TTC549 (cell line): ENCODE results near the gene SSBP3.
"Not testable (repeated sequence)": the region's sequence is repeated elsewhere in the genome, so short reads cannot be mapped to it uniquely, and the experiment has no call there.

ENCODE experiments used
- FAIRE-seq: peaks from 2 replicates; lab custom pipeline; 2012; peaks lifted over from hg19 to GRCh38; lab: Jason Lieb, UNC

SSBP3 gene

GRCh38 chr1:54347955-54348699, 58.1 kb downstream of the SSBP3 start:
- no peak for FAIRE-seq

- no peak for FAIRE-seq
These were observed 58.8 kb downstream of the SSBP3 start for GRCh38 chr1:54347261-54347954.

GRCh38 chr1:54345548-54345947, 60.6 kb downstream of the SSBP3 start:
- not testable (repeated sequence) for FAIRE-seq

GRCh38 chr1:54345116-54345515, 61.1 kb downstream of the SSBP3 start:
- FAIRE-seq: no peak

- no peak for FAIRE-seq
These were observed 63.2 kb downstream of the SSBP3 start for GRCh38 chr1:54342742-54343687.

GRCh38 chr1:54342288-54342687, 63.9 kb downstream of the SSBP3 start:
- FAIRE-seq: no peak

GRCh38 chr1:54341763-54342162, 64.4 kb downstream of the SSBP3 start:
- FAIRE-seq: no peak

- no peak for FAIRE-seq
These were observed 65.3 kb downstream of the SSBP3 start for GRCh38 chr1:54340878-54341277.

GRCh38 chr1:54340434-54340833, 65.8 kb downstream of the SSBP3 start:
- no peak for FAIRE-seq

GRCh38 chr1:54339126-54339525, 67.1 kb downstream of the SSBP3 start:
- no peak for FAIRE-seq

GRCh38 chr1:54338464-54338863, 67.7 kb downstream of the SSBP3 start:
- FAIRE-seq: no peak

- no peak for FAIRE-seq
These were observed 68.3 kb downstream of the SSBP3 start for GRCh38 chr1:54337928-54338327.

GRCh38 chr1:54337034-54337433, 69.2 kb downstream of the SSBP3 start:
- FAIRE-seq: no peak

- FAIRE-seq: no peak
These were observed 70.1 kb downstream of the SSBP3 start for GRCh38 chr1:54336116-54336515.

- FAIRE-seq: no peak
These were observed 70.5 kb downstream of the SSBP3 start for GRCh38 chr1:54335755-54336108.

- FAIRE-seq: no peak
These were observed 71.0 kb downstream of the SSBP3 start for GRCh38 chr1:54335011-54335754.

GRCh38 chr1:54332781-54333585, 73.2 kb downstream of the SSBP3 start:
- no peak for FAIRE-seq

- FAIRE-seq: no peak
These were observed 74.2 kb downstream of the SSBP3 start for GRCh38 chr1:54331843-54332463.

- no peak for FAIRE-seq
These were observed 75.0 kb downstream of the SSBP3 start for GRCh38 chr1:54331091-54331772.

GRCh38 chr1:54329312-54330003, 76.7 kb downstream of the SSBP3 start:
- FAIRE-seq: no peak
